Fibroblast of skin of right biceps (primary cell): Measurements from ENCODE around the gene RERE.

Experiments
- DNase-seq: peaks from one replicate; pipeline ENCODE4 v3.0.0-alpha.2; 2013

Gene RERE

DNA sequence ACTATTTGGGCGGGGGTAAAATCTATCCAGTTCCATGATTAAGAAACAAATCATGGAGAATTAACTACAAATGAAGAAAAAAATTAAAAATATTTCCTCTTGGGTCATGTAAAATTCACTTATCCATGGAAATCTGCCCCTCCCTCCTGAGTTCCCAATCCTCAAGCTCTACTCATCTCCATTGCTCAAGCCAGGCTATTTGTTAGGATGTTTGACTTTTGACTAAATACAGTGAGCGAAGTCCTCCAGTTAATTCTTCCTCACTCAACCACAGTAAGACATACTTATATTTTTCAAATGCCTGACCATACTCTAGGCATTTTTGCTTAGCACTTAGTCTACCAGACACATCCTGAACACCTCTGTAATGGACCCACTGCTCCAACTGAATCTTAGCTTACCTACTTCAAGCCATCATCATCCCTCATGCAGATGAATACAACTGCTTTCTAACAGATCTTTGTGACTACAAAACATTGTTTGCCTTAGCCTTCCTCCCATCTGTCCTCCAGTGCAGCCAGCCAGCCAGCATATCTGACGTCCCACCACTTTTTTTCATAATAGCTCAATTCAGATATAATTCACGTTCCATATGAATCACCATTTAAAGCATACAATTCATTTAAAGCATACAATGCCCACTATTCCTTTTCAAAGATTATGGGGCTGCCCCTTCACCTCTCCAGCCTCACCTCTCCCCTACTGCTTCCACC, 154.2 kb downstream of the RERE start:
- DNase-seq = peak; percentile 29

DNA sequence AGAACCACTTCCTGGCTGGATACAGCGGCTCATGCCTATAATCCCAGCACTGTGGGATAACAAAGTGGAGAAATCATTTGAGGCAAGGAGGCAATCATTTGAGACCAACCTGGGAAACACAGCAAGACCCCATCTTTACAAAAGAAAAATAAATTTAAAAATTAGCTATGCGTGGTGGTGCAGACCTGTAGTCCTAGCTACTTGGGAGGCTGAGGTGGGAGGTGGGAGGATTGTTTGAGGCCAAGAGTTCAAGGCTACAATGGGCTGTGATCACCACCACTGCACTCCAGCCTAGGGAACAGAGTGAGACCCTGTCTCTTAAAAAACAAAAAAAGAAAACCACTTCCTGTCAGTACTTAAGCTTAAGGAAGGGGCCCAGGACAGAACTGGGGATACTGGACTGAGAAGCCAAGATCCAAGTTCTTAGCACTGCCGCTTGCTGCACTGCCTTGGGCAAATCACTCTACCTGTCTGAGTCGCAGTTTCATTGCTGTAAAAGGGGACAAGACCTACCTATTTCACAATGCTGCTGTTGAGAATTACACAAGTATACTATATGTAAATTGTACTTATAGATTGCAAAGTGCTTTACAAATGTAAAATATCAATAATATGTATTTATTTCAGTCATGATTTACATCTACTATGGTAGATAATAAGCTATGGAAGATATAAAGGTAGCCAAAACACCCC, 154.9 kb downstream of the RERE start:
- no peak for DNase-seq

DNA sequence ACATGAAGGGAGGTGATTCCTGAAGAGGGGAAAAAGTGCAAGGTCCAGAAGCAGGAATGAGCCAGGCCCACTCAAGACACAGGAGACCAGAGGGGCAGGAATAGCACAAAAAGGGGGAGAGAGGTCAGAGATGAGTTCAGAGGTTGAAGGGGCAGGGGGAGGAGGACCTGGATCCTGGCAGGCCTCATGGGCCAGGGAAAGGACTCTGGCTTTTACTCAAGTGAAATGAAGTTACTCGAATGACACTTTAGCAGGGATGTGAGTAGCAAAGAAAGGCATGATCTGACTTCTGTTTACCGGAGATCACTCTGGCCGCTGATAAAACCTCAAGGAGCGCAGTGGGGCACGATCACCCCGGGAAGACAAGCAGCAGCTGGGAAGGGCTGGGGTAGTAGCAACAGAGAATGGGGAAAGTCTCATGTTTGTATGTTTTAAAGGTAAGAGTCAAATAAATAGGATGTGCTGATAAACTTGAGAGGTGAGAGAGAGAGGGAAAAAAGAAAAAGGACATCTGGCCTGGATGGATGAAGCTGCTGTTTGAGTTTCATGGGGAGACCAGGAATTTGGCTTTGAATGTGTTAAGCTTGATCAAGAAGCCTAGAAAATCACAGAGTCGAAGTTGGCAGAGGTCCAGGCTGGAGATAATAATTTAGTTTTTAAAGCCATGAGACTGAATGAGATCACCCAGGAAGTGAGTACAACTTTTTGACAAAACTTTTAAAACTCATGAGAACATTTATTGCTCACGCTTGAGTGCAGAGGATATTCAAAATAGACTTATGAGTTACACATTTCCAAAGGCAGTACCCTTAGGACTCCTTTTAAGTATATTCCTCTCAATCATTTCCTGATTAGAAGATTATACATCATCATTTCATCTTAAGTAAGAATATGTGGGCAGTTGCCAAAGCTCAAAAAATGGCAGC, 156.0 kb downstream of the RERE start:
- DNase-seq = peak; percentile 95

DNA sequence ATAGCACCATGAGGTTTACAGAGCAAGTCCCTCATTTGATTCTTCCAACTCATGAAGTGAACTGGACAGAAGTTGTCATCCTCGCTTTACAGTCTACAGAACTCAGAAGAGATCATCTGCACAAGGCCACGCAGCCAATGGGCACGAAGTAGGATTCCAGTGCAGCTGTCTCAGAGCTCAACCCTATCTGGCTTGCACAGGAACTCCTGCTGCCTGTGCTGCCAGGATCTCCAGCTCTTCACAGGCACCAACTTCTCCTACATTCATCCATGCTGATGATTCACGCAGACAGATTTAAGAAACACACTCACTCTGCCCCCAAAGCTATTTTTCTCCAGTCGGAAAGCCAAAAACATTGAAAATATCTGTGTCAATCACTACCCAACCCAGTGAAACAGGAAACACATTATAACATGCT, 157.0 kb downstream of the RERE start:
- peak; percentile 95 for DNase-seq

DNA sequence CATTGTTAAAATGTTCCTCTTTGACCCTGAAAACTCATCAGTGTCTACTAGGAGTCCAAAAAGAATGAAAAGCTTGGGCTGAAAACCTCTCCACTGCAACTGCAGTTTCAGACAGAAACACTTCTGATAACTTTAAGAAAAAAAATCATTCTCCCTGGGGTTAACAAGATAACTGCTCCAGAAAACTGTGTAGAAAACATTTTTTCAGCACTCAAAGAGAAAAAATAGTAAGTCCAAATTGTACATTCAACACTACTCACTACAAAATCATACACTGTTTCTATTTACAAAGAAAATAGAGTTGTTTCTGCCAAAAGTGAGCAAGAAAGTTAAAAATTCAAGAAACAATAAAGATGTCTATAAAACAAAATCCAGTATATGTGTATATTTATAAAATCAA, 157.8 kb downstream of the RERE start:
- DNase-seq = no peak

DNA sequence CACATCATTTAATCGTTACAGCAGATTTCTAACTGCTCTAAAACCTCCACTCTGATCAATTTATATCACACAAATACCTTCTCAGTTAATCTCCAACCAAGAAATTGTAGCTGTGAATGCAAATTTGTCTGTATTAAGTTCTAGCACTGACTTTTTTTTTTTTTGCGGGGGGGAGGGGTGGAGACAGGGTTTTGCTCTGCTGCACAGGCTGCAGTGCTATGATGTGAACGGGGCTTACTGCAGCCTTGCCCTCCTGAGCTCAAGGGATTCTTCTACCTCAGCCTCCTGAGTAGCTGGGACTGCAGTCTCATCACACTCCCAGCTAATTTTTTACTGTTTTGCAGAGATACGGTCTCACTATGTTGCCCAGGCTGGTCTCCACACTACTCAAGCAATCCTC, 163.6 kb downstream of the RERE start:
- DNase-seq = no peak

DNA sequence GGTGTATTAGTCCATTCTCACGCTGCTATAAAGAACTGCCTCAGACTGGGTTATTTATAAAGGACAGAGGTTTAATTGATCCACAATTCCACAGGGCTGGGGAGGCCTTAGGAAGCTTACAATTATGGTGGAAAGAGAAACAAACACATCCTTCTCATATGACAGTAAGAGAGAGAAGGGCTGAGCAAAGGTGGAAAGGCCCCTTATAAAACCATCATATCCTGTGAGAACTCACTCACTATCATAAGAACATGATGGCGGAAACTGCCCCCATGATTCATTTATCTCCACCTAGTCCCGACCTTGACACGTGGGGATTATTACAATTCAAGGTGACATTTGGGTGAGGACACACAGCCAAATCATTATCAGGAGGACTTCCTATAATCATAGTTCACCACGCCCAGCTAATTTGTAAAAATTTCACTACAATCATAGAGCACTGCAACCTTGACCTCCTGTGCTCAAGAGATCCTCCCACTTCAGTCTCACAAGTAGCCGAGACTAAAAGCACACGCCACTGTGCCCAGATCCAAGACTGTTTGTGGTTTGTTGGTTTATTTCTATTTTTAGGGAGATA, 164.9 kb downstream of the RERE start:
- DNase-seq = no peak

DNA sequence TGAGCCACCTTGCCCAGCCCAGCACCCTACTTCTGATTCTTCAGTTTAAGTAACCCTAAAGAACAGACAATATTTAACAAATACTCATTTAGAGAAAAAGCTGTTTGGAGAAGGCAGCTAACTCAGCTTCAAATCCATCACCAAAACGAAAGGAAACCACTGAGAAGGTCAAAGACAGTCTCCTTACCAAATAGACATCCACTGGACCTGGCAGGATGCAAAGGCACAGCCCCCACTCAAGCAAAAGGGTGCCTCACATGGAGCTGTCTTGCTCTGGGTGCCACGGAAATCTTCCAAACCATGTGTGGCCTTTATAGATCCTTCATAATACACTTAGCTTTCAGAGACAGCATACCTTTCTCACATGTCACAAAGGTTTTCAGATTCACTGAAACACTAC, 165.5 kb downstream of the RERE start:
- no peak for DNase-seq

DNA sequence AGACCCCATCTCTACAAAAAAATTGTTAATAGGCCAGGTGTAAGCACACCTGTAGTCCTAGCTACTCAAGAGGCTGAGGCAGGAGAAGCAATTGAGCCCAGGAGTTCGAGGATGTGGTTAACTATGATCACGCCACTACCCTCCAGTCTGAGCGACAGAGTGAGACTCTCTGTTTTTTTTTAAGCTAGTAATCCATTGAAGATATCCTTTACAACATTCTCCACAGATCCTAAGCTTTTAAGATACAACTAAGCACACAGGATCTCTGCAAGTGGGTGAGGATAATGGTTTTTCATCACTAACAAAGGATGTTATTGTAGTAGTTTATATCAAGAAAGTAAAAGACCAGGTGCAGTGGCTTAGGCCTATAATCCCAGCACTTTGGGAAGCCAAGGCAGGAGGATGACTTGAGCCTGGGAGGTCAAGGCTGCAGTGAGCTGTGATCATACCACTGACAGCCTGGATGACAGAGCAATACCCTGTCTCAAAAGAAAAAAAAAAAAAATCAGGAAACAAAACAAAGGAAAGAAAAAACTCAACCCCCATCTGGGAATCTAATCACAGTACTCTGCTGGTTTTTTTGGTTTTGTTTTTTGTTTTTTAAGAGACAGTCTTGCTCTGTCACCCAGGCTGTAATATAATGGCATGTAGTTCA, 166.1 kb downstream of the RERE start:
- DNase-seq = no peak

DNA sequence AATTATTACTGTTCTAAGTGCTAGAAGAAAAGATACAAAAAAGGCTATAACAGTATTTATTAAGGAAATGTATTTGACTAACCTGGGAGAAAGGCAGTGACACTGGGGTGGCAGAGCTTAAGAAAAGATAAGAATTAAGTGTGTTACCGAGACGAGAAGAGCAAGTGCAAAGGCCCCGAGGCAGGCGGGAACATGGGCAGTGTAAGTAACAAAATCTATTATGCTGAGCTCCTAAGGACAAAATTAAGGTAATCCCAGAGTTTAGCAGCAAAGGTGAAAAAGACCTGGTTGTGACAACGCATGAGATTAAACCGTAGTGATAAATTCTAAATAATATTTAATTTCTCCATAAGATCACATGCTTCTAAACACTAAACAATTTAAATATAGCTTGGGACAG, 167.6 kb downstream of the RERE start:
- DNase-seq = no peak

DNA sequence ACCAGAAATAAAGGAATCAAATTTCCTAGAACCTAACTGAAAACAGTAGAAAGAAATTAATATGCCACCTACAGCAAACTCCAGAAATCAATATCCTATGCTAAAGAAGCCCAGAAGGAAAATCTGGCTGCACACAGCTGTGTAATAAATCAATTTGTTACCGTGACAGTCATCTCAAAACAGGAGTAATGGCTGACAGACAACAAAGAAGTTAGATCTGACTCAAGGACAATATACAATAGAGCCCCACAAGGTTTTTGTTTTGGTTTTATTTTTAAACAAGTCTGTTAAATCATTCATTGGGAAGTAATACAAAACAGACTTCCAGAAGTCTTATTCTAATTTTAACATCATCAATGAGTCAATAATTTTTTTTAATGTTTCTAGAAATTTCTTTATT, 168.4 kb downstream of the RERE start:
- no peak for DNase-seq

DNA sequence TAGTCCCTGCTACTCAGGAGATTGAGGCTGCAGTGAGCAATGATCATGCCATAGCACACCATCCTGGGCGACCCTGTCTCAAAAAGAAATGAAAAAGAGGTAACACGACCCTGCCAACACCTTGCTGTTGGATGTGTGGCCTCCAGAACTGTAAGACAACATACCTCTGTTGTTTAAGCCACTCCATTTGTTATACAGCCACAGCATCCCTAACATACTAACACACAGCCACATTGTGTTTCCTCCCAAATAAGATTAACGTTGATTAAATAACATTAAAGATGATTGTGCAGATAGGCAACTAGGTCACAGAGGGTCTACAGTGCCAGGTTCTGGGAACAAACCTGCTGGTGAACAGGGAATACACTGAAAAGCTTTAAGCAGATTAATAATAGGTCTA, 170.4 kb downstream of the RERE start:
- no peak for DNase-seq

DNA sequence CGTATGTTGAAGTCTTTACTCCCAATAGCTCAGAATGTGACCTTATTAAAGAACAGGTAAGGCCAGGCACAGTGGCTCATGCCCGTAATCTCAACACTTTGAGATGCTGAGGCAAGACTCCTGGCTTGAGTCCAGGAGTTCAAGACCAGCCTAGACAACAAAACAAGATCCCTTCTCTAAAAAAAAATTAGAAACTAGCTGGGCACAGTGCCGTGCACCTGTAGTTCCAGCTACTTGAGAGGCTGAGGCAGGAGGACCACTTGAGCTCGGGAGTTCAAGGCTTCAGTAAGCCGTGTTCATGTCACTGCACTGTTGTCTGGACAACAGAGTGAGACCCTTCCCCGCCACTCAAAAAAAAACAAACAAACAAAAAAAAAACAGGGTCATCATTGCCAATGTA, 171.3 kb downstream of the RERE start:
- no peak for DNase-seq

DNA sequence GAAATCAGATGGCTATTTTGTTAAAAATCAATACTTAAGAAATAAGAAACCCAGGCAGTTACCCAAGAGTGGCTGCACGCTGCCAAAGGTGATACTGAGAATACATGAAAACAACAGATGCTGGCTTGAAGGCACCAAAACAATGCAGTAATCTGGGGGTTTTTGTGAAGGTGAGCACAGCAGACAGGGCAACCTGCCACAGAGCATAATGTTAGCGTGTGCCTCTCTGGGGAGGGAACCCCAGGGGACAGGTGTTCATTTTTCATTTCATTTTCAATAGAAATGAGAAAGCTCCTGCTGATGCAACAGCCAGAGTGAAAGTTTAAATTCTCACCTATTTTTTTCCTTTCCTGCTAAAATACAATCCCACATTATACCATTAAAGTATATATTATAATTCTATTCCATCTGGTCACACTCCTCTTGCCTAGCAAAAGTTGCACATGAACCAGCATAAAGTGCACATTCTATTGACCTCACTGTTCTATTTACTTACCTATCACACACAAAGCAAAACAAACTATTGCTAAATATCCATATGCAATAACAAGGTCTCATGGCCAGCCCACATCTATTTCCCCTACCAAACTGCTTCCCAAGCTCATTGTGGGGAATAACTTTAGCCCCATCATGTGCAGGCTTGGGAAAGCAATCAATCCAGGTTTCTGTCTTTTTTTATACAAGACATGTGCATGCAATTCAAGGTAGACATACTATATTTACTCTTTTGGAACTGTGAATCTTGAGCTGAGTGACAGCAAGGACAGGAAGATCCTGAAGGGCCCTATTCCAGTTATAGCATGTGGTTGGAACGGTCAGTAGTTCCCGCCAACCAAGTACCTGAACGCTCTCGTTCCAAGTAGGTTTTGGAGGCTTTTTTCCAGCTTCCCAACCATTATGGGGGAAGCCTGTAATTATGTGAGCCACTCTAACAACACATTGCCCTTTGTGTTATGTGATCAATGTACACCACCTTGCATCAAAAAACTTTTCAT, 173.6 kb downstream of the RERE start:
- no peak for DNase-seq

DNA sequence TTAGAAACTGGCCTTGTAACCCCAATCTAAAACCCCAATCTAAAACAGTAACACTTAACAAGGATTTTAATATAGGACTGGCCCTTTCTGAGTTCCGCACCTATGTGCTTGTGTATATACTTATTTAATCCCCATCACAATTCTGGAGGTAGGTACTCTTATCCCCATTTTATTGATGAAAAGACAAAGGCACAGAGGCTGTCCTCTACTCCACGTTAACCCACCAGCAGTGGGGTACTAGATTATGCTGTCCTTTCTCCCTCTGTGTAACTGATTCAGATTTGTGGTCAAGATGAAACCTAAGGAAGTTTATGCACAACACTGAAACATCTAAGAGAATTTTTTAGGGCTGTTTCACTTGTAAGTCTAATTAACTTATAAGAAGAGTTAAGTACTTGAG, 175.3 kb downstream of the RERE start:
- no peak for DNase-seq

DNA sequence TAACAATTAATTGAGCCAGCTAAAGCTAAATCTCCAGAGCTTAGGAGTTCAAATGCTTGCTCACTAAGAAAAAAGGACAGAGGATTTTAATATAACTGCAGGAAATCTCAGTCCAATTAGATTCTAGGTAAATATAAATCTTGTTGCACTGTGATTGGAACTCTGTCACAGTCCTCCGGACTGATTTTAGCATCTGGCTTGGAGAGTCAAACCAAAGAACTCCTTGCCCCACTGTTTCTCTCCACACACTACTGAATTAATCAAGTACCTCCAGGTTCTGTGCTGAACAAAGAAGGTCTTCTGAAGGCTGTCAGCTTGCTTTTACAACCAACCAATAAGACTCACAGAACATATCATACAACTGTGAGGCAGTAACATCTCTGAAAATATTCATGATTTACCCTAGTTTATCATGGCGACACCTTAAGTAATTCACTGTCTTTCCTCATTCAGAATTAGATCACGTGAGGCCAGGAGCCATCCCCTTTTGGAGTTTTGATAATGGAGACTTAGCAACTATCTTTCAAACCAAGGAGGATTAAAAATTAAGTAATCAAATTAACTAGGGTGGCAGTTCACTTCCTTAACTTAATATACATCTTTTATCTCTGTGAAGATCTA, 176.0 kb downstream of the RERE start:
- DNase-seq = no peak

DNA sequence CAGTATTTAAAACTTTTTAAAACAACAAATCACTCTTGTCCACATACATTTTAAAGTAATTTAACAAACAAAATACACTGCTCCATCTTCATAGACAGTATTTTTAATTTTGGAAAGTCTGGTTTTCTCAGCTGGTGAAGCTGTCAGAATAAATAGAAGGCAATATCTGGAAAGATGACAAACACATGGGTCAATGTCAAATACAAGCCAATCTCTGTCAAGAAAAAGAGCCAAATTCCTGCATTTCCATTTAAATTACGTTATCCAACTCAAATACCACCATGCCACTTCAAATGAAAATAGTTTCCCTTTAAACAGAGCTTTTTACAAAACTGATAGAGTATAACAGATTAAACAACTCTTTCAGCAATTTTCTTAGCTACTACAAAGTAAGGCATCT, 176.5 kb downstream of the RERE start:
- DNase-seq = no peak

DNA sequence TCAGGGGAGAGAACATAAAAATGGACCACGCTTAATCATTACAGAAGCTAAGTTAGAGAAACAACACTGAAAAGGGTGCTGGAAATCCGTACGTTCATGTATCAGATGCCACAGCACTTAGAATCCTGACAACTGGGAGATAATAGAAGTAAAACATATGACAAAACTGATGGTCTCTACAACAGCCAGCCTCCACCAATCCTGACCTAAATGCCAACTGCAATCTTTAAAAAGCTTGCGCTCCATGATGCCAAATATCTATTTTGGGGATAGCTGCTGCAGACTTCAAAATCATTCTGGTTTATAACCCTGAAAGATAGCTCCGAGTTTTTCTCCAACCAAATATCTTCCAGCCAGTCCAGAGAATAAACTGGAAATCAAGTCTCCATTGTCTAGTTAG, 178.3 kb downstream of the RERE start:
- DNase-seq = no peak

DNA sequence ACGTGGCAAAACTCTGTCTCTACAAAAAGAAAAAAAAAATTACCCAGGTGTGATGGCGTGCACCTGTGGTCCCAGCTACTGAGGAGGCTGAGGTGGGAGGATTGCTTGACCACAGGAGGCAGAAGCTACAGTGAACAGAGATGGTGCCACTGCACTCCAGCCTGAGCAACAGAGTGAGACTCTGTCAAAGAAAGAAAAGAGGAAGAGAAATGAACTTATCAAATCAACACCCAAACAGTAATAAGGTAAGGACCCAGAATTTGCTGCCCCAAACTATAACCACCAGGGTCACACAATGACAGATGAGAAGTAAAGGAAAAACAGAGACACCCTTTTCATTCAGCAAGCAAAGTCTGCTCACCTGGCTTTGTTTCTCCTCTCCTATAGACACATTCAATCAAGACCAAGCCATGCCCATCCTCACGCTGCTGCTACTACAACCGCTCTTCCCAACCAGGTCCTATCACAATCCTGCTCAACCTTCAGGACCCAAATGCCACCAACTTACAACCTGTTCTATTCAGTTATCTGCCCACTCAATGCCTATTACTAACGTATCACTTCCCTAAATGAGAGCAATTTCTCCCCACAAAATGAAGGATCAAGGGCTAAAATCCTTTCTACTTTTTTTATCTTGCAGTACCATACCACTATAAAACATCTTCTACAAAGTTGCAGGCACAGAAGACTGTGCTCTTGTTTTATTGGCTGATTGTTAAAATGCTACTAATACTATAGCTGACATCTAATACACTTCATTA, 183.5 kb downstream of the RERE start:
- DNase-seq = no peak

DNA sequence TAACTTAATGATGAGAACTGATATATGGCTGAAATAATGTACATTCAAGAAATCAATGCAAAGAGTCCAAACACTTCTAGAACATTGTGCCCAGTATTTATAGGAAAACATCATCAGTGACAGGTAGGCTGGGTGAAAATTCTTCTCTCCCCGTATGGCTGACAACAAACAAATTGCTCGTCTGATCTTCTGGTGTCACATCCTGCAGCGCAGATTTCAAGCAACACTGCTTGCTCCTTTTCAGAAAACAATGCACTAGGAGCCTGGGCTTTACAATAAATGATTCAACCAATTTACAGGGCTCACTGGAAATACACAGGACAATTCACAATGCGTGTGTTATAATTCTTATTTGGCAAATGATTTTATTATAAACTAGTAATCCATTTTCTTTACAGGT, 185.3 kb downstream of the RERE start:
- DNase-seq = no peak
